ENCODE results near the gene TSC22D1.
"Not testable (repeated sequence)": the region's sequence is repeated elsewhere in the genome, so short reads cannot be mapped to it uniquely, and the experiment has no call there.

Gene TSC22D1

GRCh38 chr13:44498969-44499368 is 77.2 kb downstream of the TSC22D1 start:
- no peak for DNase-seq

GRCh38 chr13:44498502-44498901 is 77.6 kb downstream of the TSC22D1 start:
- no peak for DNase-seq

GRCh38 chr13:44497801-44498200 is 78.3 kb downstream of the TSC22D1 start:
- DNase-seq = no peak

- DNase-seq = no peak
These were observed 82.8 kb downstream of the TSC22D1 start for GRCh38 chr13:44493213-44493812.

GRCh38 chr13:44489751-44490150 is 86.4 kb downstream of the TSC22D1 start:
- DNase-seq = no peak

GRCh38 chr13:44487989-44488388 is 88.1 kb downstream of the TSC22D1 start:
- no peak for DNase-seq

- DNase-seq = no peak
These were observed 91.5 kb downstream of the TSC22D1 start for GRCh38 chr13:44484562-44485138.

GRCh38 chr13:44474122-44474910 is 101.8 kb downstream of the TSC22D1 start:
- no peak for DNase-seq

GRCh38 chr13:44471686-44472085 is 104.4 kb downstream of the TSC22D1 start:
- DNase-seq = no peak

- DNase-seq = peak; percentile 18
These were observed 105.2 kb downstream of the TSC22D1 start for GRCh38 chr13:44470638-44471562.

GRCh38 chr13:44468874-44469273 is 107.3 kb downstream of the TSC22D1 start:
- DNase-seq = no peak

GRCh38 chr13:44465318-44465717 is 110.8 kb downstream of the TSC22D1 start:
- no peak for DNase-seq

- DNase-seq = no peak
These were observed 111.7 kb downstream of the TSC22D1 start for GRCh38 chr13:44464471-44464870.

- DNase-seq = no peak
These were observed 112.4 kb downstream of the TSC22D1 start for GRCh38 chr13:44463759-44464158.

GRCh38 chr13:44459674-44460073 is 116.5 kb downstream of the TSC22D1 start:
- no peak for DNase-seq

- DNase-seq = no peak
These were observed 117.7 kb downstream of the TSC22D1 start for GRCh38 chr13:44458313-44458975.

- not testable (repeated sequence) for DNase-seq
These were observed 119.9 kb downstream of the TSC22D1 start for GRCh38 chr13:44456212-44456611.

GRCh38 chr13:44455769-44456168 is 120.4 kb downstream of the TSC22D1 start:
- no peak for DNase-seq

- DNase-seq = no peak
These were observed 122.2 kb downstream of the TSC22D1 start for GRCh38 chr13:44453881-44454280.

- no peak for DNase-seq
These were observed 123.1 kb downstream of the TSC22D1 start for GRCh38 chr13:44453069-44453468.

GRCh38 chr13:44452418-44452817 is 123.7 kb downstream of the TSC22D1 start:
- DNase-seq = no peak

- DNase-seq = no peak
These were observed 124.5 kb downstream of the TSC22D1 start for GRCh38 chr13:44451651-44452050.

- DNase-seq = no peak
These were observed 125.0 kb downstream of the TSC22D1 start for GRCh38 chr13:44451126-44451525.

All from NCI-H2171 treated with DMSO at 0.1 percent for 48 hours (cell line).